Measurements from ENCODE around the gene GALNT18.
"Not testable (repeated sequence)": the region's sequence is repeated elsewhere in the genome, so short reads cannot be mapped to it uniquely, and the experiment has no call there.

DNA sequence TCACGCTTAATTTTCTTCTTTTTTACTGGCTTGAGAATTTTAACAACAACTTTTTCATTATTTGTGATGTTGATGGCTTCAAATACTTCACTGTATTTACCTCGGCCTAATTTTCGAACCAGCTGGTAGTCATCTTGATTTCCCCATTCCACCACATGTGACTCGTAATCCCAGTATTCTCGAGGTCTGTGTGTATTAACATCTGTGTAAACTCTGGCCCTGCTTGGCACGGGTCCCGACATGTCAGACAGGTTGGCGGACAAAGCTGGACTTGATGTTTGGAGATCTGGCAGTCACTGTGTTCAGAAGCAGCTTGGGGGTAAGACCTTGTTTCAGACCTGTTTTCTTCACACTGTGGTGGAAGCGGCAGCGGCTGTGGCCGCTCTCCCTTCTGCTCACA is 268.9 kb downstream of the GALNT18 start, which contains the start of gene CSNK2A3:
- TF ChIP-seq, protein P1, sequence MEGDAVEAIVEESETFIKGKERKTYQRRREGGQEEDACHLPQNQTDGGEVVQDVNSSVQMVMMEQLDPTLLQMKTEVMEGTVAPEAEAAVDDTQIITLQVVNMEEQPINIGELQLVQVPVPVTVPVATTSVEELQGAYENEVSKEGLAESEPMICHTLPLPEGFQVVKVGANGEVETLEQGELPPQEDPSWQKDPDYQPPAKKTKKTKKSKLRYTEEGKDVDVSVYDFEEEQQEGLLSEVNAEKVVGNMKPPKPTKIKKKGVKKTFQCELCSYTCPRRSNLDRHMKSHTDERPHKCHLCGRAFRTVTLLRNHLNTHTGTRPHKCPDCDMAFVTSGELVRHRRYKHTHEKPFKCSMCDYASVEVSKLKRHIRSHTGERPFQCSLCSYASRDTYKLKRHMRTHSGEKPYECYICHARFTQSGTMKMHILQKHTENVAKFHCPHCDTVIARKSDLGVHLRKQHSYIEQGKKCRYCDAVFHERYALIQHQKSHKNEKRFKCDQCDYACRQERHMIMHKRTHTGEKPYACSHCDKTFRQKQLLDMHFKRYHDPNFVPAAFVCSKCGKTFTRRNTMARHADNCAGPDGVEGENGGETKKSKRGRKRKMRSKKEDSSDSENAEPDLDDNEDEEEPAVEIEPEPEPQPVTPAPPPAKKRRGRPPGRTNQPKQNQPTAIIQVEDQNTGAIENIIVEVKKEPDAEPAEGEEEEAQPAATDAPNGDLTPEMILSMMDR (IDR thresholded peaks at IDR 0.05): not testable (repeated sequence)
- not testable (repeated sequence) for TF ChIP-seq POLR2A (IDR thresholded peaks at IDR 0.05)

Measured in prostate gland (tissue), 2 donors.